Upper lobe of left lung (tissue), 4 donors: ENCODE results near the gene PIAS4.

Experiments
- EP300 ChIP-seq, 4 donors: sonication (generic); formaldehyde crosslinking; IDR thresholded peaks; one replicate each; pipeline ENCODE4 v1.5.1; 2017; ENCODE audit warnings: antibody characterized with exemption in 4 of 4, control low read depth in 2 of 4
- POLR2A ChIP-seq, 4 donors: fragments of 450-650 bp; IDR thresholded peaks; one replicate each; pipeline ENCODE4 v1.5.1; 2016 to 2017; ENCODE audit warnings: antibody characterized with exemption in 4 of 4, mild to moderate bottlenecking in 2 of 4
- POLR2AphosphoS5 ChIP-seq, 2 donors: sonication (generic); formaldehyde crosslinking; IDR thresholded peaks; one replicate each; pipeline ENCODE4 v1.5.1; 2017; ENCODE audit warnings: antibody characterized with exemption in 2 of 2
- TF ChIP-seq, protein P1 (sequence below), 6 experiments: fragments of 450-650 bp in 4 of 6; fragments of 200-600 bp in 2 of 6; sonication (generic) in 2 of 6; IDR thresholded peaks; one replicate each; pipeline ENCODE4 v1.5.1; 2016 to 2019; ENCODE audit warnings: antibody characterized with exemption in 6 of 6

DNA sequence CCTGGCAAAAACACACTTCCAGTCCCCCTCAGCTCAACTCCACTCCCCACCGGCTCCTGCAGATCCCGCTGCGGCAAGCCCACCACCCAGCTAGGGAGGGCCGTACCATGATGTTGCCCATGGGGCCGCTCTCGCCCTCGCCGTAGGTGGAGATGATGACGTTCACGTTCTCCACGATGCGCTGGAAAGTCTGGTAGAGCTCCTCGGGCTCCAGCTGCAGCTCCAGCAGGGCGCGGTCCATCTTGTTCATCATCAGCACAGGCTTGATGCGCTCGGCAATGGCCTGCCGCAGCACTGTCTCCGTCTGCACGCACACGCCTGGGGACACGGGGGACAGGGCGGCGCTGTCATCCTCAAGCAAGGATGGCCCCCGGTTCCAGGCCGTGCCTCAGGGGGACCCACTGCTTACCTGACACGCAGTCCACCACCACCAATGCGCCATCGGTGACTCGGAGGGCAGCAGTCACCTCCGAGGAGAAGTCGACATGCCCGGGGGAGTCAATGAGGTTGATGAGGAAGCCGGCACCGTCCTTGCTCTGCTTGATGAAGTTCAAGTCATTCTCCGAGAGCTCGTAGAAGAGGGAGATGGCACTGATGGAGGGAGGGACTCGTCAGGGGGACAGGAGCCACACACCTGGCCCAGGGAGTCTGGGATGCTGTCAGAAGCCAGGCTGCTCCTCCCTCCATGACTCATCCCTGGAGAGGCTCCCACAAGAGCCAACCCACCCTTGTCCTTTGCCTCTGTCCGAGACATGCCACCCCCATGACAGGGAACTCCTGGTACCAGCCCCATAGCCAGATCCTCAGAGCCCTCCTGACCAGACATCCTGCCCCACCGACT lies 24.6 kb upstream of the PIAS4 start:
- TF ChIP-seq, protein P1, sequence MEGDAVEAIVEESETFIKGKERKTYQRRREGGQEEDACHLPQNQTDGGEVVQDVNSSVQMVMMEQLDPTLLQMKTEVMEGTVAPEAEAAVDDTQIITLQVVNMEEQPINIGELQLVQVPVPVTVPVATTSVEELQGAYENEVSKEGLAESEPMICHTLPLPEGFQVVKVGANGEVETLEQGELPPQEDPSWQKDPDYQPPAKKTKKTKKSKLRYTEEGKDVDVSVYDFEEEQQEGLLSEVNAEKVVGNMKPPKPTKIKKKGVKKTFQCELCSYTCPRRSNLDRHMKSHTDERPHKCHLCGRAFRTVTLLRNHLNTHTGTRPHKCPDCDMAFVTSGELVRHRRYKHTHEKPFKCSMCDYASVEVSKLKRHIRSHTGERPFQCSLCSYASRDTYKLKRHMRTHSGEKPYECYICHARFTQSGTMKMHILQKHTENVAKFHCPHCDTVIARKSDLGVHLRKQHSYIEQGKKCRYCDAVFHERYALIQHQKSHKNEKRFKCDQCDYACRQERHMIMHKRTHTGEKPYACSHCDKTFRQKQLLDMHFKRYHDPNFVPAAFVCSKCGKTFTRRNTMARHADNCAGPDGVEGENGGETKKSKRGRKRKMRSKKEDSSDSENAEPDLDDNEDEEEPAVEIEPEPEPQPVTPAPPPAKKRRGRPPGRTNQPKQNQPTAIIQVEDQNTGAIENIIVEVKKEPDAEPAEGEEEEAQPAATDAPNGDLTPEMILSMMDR (IDR thresholded peaks at IDR 0.05): no peak
- TF ChIP-seq EP300 (IDR thresholded peaks at IDR 0.05) (no peak), POLR2A (IDR thresholded peaks at IDR 0.05) (no peak), POLR2AphosphoS5 (IDR thresholded peaks at IDR 0.05) (no peak)
